ENCODE data around the gene COX20.

Gene COX20

DNA sequence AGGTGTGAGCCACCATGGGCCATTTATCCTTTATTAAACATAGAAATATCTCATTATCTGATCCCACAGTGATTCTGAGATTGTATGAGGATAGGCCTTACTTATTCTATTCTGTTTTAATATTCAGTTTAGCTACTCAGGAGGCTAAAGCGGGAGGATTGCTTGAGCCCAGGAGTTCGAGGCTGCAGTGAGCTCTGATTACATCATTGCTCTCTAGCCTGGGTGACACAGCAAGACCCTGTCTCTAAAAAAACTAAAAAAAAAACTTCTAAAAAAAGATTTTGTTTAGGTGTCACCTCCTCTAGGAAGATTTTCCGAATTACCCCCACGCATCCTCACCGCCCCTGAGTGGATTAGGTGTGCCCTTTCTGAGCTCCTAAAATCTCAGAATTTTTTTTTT is 43.2 kb downstream of the COX20 start:
- no peak for DNase-seq (ENCODE audit: extremely low spot score)
- CTCF ChIA-PET, result interaction anchor here (0.6 kb wide), 1 partner anchor 71 kb away, joined by 15 read pairs; no protein-coding TSS in a partner anchor
- no peak for TF ChIP-seq L3MBTL2 (conservative IDR thresholded peaks at IDR 0.05)
- TF ChIP-seq CTBP1 (IDR thresholded peaks at IDR 0.05; ENCODE audit: borderline replicate concordance), result no peak
- no peak for TF ChIP-seq BHLHE40 (IDR thresholded peaks at IDR 0.05; ENCODE audit: borderline replicate concordance)
- no peak for TF ChIP-seq FOXK2 (IDR thresholded peaks at IDR 0.05)
- POLR2A ChIA-PET, result interaction anchor here (1.7 to 1.8 kb wide), 2 partner anchors 10 to 14 kb away, joined by 6 to 8 read pairs; partner anchors contain the start of gene HNRNPU

DNA sequence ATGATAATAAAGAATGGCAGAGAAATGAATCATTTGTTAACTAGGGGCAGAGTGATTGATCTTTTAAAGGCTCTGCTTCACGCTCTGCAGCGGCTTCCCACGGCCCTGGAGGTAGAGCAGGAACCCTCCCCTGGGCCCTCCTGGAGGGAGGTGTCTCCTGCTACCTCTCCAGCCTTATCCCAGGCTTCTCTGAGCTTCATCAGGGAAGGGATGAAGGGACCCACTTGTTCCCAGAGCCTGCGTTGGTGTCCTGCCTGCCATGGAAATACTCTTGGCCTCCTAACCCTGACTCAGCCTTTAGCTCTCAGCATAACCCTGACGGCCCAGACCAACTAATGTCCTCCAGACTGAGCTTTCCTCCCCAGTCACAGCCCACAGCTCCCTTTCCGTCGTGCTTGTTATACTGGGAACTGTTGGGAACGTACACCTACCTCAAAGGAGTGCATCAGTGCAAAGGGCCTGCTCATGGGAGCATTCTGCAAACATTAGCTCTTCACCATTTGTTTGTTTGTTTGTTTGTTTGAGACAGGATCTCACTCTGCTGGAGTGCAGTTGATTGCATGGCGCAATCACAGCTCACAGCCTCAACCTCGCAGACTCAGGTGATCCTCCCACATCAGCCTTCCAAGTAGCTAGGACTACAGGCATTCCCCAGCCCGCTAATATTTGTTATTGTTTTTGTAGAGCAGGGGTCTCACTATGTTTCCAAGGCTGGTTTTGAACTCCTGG is 46.3 kb downstream of the COX20 start:
- CTCF ChIA-PET, result no interaction called here
- POLR2A ChIA-PET, result interaction anchor here (0.9 to 2.4 kb wide), 3 partner anchors 13 to 21 kb away, joined by 3 to 9 read pairs (median 3); partner anchors contain the start of gene HNRNPU
- DNase-seq (ENCODE audit: extremely low spot score), result no peak
- TF ChIP-seq LEF1 (IDR thresholded peaks at IDR 0.05; ENCODE audit: borderline replicate concordance), result no peak
- no peak for TF ChIP-seq SUZ12 (IDR thresholded peaks at IDR 0.05)
- no peak for TF ChIP-seq ARNT (IDR thresholded peaks at IDR 0.05)
- TF ChIP-seq BHLHE40 (IDR thresholded peaks at IDR 0.05; ENCODE audit: borderline replicate concordance), result no peak
- no peak for TF ChIP-seq FOXA1 (IDR thresholded peaks at IDR 0.05)
- no peak for TF ChIP-seq SP1 (IDR thresholded peaks at IDR 0.05)
- TF ChIP-seq ELF4 (IDR thresholded peaks at IDR 0.05), result no peak
- TF ChIP-seq CTBP1 (IDR thresholded peaks at IDR 0.05; ENCODE audit: borderline replicate concordance), result no peak
- TF ChIP-seq, protein P1, sequence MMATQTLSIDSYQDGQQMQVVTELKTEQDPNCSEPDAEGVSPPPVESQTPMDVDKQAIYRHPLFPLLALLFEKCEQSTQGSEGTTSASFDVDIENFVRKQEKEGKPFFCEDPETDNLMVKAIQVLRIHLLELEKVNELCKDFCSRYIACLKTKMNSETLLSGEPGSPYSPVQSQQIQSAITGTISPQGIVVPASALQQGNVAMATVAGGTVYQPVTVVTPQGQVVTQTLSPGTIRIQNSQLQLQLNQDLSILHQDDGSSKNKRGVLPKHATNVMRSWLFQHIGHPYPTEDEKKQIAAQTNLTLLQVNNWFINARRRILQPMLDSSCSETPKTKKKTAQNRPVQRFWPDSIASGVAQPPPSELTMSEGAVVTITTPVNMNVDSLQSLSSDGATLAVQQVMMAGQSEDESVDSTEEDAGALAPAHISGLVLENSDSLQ (IDR thresholded peaks at IDR 0.05), result no peak
- no peak for TF ChIP-seq NFRKB (IDR thresholded peaks at IDR 0.05)
- TF ChIP-seq TARDBP (IDR thresholded peaks at IDR 0.05), result no peak
- no peak for TF ChIP-seq FOXK2 (IDR thresholded peaks at IDR 0.05)
- no peak for TF ChIP-seq ZNF384 (IDR thresholded peaks at IDR 0.05)
- no peak for TF ChIP-seq FOXM1 (IDR thresholded peaks at IDR 0.05; ENCODE audit: borderline replicate concordance)
- TF ChIP-seq HDGF (IDR thresholded peaks at IDR 0.05; ENCODE audit: borderline replicate concordance), result no peak
- TF ChIP-seq L3MBTL2 (conservative IDR thresholded peaks at IDR 0.05), result no peak

DNA sequence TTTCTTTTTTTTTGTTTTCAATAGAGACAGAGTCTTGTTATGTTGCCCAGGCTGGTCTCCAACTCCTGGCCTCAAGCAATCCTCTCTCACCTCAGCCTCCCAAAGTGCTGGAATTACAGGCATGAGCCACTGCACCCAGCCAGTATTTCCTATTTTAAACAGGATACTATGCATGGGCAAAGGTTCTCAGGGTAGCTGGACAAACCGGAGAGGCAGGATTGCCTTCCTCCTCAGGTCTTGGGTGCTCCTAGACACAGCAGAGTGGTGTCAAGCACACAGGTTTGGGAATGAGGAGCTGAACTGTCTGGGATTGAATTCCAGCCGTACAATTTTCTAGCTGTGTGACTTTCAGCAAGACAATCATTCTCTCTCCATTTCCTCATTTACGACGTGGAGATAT is 51.8 kb downstream of the COX20 start:
- no peak for DNase-seq (ENCODE audit: extremely low spot score)
- POLR2A ChIA-PET, result no interaction called here
- CTCF ChIA-PET, result no interaction called here

DNA sequence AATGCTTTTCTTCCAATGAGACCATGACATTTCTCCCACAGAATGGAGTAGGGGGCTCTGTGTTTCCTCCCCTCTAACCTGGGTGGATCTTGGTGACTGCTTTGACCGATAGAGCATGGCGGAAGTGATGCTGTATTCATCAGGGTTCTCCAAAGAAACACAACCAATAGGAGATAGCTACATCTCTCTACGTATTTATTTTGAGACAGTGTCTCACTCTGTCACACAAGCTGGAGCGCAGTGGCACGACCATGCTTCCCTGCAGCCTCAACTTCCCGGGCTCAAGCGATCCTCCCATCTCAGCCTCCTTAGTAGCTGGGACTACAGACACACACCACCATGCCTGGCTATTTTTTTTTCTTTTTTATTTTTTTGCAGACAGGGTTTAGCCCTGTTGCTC is 58.4 kb downstream of the COX20 start:
- TF ChIP-seq FOXA1 (IDR thresholded peaks at IDR 0.05) (no peak), NFRKB (IDR thresholded peaks at IDR 0.05) (no peak), ELF4 (IDR thresholded peaks at IDR 0.05) (no peak), HDGF (IDR thresholded peaks at IDR 0.05; ENCODE audit: borderline replicate concordance) (no peak), ZNF384 (IDR thresholded peaks at IDR 0.05) (no peak), BHLHE40 (IDR thresholded peaks at IDR 0.05; ENCODE audit: borderline replicate concordance) (no peak), FOXM1 (IDR thresholded peaks at IDR 0.05; ENCODE audit: borderline replicate concordance) (no peak), SUZ12 (IDR thresholded peaks at IDR 0.05) (no peak), CTBP1 (IDR thresholded peaks at IDR 0.05; ENCODE audit: borderline replicate concordance) (no peak), ARNT (IDR thresholded peaks at IDR 0.05) (no peak), LEF1 (IDR thresholded peaks at IDR 0.05; ENCODE audit: borderline replicate concordance) (no peak), L3MBTL2 (conservative IDR thresholded peaks at IDR 0.05) (no peak), FOXK2 (IDR thresholded peaks at IDR 0.05) (no peak), SP1 (IDR thresholded peaks at IDR 0.05) (no peak), TARDBP (IDR thresholded peaks at IDR 0.05) (no peak)
- TF ChIP-seq, protein P1 (IDR thresholded peaks at IDR 0.05), result no peak
- CTCF ChIA-PET, result interaction anchor here (0.8 kb wide), 1 partner anchor 148 kb away, joined by 3 read pairs; no protein-coding TSS in a partner anchor
- POLR2A ChIA-PET, result interaction anchor here (0.6 to 1.1 kb wide), 4 partner anchors 18 to 32 kb away, joined by 3 to 4 read pairs (median 3); partner anchors contain the start of gene HNRNPU
- DNase-seq (ENCODE audit: extremely low spot score), result no peak

More for the DNA sequence above, 51.8 kb downstream of the COX20 start:
- no peak for TF ChIP-seq FOXA1 (IDR thresholded peaks at IDR 0.05)
- TF ChIP-seq L3MBTL2 (conservative IDR thresholded peaks at IDR 0.05), result no peak
- TF ChIP-seq CTBP1 (IDR thresholded peaks at IDR 0.05; ENCODE audit: borderline replicate concordance), result no peak
- no peak for TF ChIP-seq ARNT (IDR thresholded peaks at IDR 0.05)
- TF ChIP-seq LEF1 (IDR thresholded peaks at IDR 0.05; ENCODE audit: borderline replicate concordance), result no peak
- no peak for TF ChIP-seq FOXM1 (IDR thresholded peaks at IDR 0.05; ENCODE audit: borderline replicate concordance)
- no peak for TF ChIP-seq TARDBP (IDR thresholded peaks at IDR 0.05)
- TF ChIP-seq ELF4 (IDR thresholded peaks at IDR 0.05), result no peak
- TF ChIP-seq, protein P1 (IDR thresholded peaks at IDR 0.05), result no peak
- no peak for TF ChIP-seq NFRKB (IDR thresholded peaks at IDR 0.05)
- TF ChIP-seq ZNF384 (IDR thresholded peaks at IDR 0.05), result no peak
- no peak for TF ChIP-seq SP1 (IDR thresholded peaks at IDR 0.05)
- TF ChIP-seq BHLHE40 (IDR thresholded peaks at IDR 0.05; ENCODE audit: borderline replicate concordance), result no peak
- TF ChIP-seq FOXK2 (IDR thresholded peaks at IDR 0.05), result no peak
- TF ChIP-seq HDGF (IDR thresholded peaks at IDR 0.05; ENCODE audit: borderline replicate concordance), result no peak
- no peak for TF ChIP-seq SUZ12 (IDR thresholded peaks at IDR 0.05)
